H1 (cell line): Measurements from ENCODE around the gene UBAP1L. TPM values are rescaled to one million over a fixed set of nuclear protein-coding genes. Genes with fewer than 3 reads are reported as not detected.

ENCODE experiments used
- KDM1A ChIP-seq: fragments of 200-600, 300-600 bp; sonication (generic); IDR thresholded peaks from 2 replicates; pipeline ENCODE4 v1.7.1; 2016; ENCODE audit warnings: mild to moderate bottlenecking, low read length, borderline replicate concordance
- USF2 ChIP-seq: IDR thresholded peaks from 2 replicates; pipeline ENCODE4 v1.6.1; 2011; ENCODE audit warnings: low read length, improper control_type of control experiment
- polyA plus RNA-seq, 7 experiments: library from polyadenylated mRNA; depleted of rRNA in 3 of 7; stranded (reverse) in 5 of 7; unstranded in 2 of 7; fragments of >200 nt in 5 of 7; fragments of 200-250 nt in 2 of 7; gene quantifications; 1 replicate in 5 of 7; 2 replicates in 1 of 7; 4 replicates in 1 of 7; pipeline versions ENCODE4 v1.2.1 to v1.2.3, GENCODE V29; 2011 to 2013; ENCODE audit warnings: missing spikeins in 2 of 7, mixed read lengths in 2 of 7
- total RNA-seq: library from RNA; stranded (reverse); fragmentation: NEBNext Ultra II Directional; extraction: Animal tissue kit (Norgen Biotek cat#: 25700); gene quantifications from 2 replicates; pipeline ENCODE4 v1.2.1, GENCODE V29; 2021

Gene UBAP1L
- total and polyA plus RNA-seq, 2 of the 8 experiments (the other 6 are each of a cell fraction or from before 2014, with no cell fraction given) = 0.67 to 1.7 TPM

GRCh38 chr15:65077291-65077980, 37.6 kb downstream of the UBAP1L start (continued):
- 0 out of 2 replicates have a peak, but pooled peaks have one; percentile 9 for TF ChIP-seq USF2
- TF ChIP-seq KDM1A = 0 out of 2 replicates have a peak, but pooled peaks have one; percentile 21
- TF ChIP-seq, all 59 proteins: peak for 3
